ENCODE data around the gene KDM4C.

Gene KDM4C

DNA sequence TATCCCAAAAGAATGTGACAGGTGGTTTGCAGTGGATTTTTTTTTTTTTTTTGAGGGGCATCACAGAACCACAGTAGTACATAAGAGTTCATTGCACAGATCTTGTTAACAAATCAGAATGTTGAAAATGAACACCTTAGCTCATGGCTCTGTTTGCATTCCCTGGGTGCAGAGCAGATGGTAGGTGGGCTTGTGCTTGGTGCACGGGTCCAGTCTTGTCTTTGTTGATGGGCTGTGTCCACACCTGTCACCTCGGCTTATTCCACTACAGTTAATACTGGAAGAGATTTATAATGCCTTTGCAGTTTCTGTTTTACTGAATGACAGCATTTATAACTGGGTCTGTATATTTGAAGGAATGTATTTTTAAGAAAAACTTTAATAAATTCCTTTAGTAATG, 146.6 kb downstream of the KDM4C start:
- no peak for DNase-seq (ENCODE audit: low read depth in 2 of 2)

DNA sequence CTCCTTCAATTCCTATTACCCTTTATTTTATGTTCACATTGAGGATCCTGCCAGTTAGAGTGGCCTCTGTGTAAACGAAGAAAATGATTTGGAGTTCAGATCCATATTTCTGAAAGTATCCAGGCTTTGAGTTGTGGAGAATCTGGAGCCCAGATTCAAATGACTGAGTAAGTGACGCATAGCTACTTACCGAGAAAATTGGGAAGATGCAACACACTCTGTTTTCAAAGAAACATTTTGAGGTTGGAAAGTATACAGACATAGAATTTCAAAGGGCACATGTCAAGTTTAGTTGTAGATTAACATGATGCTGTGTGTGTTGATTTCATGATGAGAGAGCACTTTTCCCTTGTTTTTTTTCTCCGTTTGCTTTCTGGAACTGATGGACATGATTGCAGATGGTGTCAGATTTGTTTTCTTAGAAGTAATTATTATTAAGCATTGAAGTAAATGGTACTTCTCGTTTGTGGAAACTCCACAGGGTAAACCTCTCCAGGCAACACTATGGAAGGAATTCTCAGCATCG, 148.1 kb downstream of the KDM4C start:
- no peak for DNase-seq (ENCODE audit: low read depth in 2 of 2)

DNA sequence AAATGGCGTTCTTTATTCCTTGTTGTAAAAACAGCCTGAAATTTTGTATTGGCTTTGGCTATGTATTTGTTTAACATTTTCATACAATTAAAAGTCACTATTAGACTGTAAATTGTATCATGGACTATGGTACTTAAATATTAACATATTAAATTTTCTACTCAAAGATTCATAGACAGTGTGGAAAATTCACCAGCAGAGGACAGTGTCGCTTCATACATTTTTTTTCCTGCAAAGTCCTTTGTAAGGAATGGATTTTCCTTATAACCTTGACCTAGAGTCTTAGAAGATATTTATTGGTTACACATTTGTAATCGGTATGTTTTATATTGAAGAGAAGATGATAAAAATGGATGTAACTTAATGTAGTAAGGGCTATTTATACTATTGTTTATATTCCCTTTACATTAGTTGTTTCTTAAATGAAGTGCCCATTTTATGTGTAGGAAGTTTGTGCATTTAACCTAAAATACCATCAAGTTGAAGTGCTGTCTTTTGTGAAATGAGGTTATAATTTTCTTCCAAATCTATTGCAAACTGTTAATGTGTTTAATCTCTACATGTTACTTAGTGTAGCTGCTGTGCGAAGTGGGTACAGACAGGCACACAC, 150.1 kb downstream of the KDM4C start:
- no peak for DNase-seq (ENCODE audit: low read depth in 2 of 2)

DNA sequence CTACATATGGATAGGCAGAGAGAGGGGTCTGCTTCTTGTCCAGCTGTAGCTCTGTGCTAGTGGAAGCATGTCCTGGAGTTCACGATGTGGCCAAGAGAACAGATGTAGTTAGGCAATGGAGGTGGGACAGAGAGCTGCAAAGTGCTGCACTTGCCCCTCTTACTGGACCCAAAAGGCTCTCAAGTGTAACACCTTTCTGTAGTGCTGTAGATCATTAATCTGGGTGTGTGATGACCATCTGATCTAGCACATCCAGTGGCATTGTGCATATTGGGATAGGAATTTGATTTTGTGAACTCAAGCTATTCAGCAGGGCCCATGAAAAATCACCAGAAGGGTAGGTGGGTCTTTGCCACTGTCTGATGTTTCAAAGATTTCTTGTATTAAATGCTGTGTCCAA, 151.4 kb downstream of the KDM4C start:
- DNase-seq (ENCODE audit: low read depth in 2 of 2) = no peak

DNA sequence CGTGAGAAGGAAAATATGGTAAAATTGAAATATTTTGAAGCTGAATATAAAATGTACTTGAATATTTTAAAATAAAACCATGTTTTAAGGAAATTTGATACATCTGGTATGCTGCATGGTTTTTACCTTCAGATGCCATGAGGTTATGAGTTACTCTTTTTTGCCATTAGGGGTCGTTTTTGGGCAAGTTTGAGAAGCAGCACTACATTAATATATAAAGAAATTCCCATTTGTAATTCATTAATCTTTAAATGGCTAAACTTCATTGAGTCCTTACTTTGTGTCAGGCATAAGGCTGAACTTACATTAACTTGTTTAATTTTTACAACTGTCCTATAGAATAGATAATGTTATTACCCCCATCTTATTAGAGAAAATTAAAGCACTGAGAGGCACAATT, 152.3 kb downstream of the KDM4C start:
- DNase-seq (ENCODE audit: low read depth in 2 of 2) = no peak

DNA sequence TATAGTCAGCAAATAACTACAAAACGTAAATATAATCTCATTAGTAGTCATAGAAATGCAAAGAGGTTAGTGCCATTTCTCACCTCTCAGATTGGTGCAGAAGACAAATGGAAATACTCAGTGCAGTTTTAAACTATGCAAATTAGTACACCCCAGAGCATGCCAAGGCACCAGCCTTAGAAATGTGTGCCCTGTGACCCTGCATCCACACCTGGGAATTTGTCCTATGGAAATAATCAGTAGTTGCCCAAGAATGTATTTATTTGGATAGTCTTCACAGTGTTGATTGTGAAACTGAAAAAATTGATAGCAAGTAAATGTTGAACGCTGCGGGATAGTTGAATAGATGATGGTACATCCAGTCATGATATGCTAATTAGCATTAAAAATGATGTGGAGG, 152.7 kb downstream of the KDM4C start:
- no peak for DNase-seq (ENCODE audit: low read depth in 2 of 2)

DNA sequence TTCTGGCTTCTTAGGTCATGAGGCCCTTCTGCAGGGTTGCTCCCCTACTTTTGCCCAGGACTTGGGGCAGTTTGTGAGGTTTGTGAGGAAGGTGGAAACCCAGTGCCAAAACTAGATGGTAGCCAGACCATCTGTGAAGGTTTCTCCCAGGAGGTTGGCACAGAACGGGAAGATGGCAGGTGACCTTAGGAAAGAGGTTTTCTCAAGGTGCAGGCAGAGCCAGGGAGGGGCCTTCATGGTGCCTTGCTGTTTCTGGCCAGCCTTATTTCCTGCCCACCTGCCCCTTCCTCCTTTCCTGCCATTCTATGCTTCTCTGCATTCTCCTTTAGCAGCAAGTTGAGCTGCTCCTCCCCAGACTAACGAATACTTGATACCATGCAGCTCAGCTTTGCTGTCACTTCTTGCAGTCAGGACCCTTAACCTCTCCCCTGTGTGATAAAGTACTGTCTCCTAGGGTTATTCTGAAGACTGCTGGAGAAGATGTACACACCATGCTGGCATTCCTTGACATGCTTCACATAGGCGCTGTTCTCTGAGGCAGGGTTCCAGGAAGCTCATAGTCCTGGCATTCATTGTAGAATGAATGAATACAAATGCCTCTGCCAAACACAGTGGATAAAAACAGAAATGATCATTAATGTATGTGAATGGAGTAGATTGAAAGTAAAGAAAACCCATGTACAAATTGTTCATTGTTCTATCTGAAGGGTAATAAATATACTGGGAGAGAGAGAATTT, 154.3 kb downstream of the KDM4C start:
- no peak for DNase-seq (ENCODE audit: low read depth in 2 of 2)

DNA sequence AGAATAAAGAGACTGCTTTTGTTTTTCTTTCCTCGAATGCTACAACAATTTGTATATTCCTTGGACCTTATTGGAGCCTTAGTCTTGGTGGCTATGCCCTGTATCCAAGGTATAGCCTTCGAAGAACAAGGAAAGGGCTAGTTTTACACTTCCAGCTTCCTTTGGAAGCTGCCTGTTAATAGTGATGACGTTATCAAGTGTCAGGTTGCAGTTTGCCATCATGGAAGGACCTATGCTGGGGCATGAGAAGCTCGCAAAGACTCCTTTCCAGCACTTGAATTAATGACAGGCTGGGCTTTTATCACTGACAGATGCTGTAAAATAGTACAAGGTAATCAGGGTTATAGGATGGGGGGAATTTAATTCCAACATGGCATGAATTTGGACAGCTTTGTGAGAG, 157.9 kb downstream of the KDM4C start:
- no peak for DNase-seq (ENCODE audit: low read depth in 2 of 2)

DNA sequence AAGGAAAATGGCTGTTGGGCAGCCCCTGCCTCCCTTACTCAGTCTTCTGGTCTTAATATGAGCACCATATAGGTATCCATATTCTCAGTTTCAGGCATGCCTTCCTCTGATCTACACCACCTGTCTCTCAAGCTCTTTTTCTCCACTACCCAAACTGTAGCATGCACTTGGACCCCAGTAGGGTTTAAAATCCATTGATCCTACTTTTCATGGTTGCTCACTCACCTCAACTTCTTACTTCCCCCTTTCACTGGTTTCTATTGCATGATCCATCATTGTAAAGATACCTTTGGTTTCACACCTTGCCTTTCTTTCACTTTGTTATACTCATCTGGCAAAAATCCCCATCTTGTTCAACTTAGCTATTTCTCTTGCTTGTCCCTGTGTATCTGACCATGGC, 159.4 kb downstream of the KDM4C start:
- no peak for DNase-seq (ENCODE audit: low read depth in 2 of 2)

DNA sequence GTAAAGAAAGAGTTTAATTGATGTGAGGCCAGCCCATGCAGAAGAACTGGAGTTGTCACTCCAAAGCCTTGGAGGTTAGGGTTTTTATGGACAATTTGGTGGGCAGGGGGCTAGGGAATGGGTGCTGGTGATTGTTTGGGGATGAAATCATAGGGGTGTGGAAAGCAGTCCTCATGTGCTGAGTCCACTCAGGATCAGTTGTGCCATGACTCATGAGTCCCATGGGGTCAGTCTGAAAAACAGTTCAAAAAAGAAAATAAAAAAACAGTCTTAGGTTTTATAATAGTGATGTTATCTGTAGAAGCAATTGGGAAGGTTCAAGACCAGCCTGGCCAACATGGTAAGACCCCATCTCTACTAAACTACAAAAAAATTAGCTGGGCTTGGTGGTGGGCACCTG, 162.3 kb downstream of the KDM4C start:
- DNase-seq (ENCODE audit: low read depth in 2 of 2) = no peak

DNA sequence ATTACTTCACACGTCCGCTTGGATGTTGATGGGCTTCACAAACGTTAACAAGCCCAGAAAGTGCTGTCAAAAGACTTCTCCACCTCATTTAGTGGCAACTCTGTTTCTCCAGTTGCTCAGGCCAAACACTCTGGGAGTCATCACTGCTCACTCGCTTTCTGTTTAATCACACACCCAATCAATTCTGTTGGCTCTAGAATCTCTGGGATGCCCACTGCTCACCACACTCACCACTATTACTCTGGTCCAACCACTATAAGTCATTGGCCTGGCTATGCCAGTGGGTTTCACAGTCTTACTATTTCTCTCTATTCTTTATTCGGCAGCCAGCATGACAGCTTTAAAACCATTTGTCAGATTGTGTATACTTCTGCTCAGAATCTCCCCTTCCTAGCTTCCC, 163.5 kb downstream of the KDM4C start:
- DNase-seq (ENCODE audit: low read depth in 2 of 2) = no peak

DNA sequence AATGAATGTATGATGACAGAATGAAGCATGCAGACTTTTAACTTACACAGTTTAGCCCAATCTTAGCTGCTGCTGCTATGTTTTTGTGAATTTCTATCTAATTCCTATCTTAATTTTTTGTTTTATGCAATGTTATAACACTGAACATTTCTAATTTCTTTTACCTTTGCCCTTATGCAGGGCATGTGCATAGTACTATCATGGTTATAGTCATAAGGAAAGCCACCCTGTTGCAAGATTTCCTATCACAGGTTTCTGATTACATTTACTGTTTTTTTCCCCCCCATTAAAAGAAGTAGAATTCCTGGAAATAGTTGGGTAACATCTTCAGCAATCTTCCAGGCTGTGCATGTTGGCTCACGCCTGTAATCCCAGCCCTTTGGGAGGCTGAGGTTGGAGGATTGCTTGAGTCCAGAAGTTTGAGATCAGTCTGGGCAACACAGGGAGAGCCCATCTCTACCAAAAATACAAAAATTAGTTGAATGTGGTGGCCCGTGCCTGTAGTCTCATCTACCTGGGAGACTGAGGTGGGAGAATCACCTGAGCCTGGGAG, 164.4 kb downstream of the KDM4C start:
- DNase-seq (ENCODE audit: low read depth in 2 of 2) = no peak

DNA sequence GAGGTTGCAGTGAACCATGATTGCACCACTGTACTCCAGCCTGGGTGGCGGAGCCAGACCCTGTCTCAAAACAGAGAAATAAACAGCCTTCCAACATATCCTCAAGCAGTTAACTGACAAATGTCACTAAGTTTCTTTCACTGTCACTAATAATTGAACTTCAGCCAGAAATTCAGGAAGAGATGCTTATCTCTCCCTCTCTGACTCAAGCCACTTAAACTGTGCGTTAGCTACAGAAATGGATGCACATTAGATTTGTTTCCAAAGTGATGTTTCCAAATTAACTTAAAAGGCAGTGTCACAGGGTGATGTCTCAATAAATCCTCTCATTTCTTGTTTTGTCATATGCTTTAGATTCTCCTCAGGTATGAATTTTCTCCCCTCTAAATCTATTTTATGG, 164.9 kb downstream of the KDM4C start:
- no peak for DNase-seq (ENCODE audit: low read depth in 2 of 2)

DNA sequence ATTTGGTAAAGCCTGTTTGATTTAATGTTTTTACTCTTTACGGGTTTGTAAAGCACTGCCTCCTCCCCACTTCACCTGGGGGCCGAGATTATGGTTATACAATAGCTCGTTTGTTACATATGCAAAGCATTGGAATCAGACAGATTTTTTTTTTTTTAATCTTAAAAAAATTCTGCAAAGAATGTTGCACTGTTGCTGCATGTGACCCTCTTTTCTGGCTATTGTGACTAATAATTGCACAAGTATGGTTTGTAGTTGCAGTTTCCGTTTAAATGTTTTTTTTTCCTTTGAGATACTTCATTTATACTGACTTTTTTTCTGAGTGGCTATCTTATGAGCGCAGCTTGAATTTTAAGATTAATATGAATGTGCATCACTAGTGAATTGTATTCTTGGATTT, 165.3 kb downstream of the KDM4C start:
- DNase-seq (ENCODE audit: low read depth in 2 of 2) = no peak

DNA sequence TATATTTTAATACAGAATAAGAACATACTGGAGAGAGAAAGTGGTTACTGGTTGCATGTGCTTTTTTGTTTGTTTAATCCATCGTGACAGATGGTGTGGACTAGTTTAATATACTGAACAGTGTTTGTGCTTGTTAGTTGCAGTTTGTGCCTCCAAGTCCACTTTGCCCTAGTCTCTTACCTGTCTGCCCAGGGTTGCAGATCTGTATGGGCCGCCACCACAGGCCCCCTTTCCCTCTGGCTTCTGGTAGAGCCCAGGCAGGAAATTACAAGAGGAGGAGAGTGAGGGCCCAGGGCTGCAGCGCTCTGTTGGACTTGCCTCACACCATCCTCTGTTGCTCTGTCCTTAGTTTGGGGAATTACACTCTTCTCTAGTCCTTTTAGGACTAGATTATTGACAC, 166.4 kb downstream of the KDM4C start:
- no peak for DNase-seq (ENCODE audit: low read depth in 2 of 2)

DNA sequence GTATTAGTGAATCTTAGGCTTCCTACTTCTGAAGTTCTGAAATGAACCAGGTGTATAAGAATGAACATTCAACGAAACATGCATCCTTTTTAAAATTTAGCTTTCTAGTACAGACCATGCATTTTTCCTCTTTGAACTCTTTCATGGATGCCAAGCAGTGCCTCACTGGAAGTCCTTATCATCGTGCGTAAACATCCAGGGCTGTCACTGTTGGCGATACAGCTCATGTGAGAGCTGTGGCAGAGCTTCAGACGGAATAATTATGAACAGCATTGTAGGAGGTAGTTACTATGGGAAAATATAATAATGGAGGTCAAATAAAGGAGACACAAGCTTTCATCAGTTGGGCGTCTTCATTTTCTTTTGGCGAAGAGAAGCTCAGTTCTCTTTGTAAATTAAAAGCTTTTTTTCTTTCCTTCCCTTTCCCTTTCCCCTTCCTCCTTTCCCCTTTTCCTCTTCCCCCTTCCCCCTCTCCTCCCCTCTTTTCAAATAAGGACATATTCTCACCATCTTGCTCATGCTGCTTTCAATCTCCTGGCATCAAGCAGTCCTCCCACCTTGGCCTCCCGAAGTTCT, 167.3 kb downstream of the KDM4C start:
- DNase-seq (ENCODE audit: low read depth in 2 of 2) = no peak

DNA sequence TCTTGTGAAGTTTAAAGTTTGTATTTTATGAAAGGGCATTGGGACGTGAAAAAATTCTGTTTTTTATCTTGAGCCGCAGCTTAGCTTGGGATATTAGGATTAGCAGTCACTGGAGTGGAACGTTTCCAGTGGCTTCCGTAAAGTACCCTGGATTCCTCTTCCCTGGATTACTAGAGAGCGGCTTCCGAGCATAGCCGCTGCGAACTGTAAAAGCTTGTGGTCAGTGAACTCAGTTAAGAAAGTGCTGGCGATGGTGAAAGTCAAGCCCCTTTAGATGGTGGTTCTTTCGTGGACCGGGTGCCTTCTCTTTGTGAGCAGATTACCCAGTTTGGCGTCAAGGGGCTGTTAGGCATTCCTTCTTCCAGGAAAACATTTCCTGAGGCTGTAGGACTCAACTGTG, 168.1 kb downstream of the KDM4C start:
- DNase-seq (ENCODE audit: low read depth in 2 of 2) = no peak

DNA sequence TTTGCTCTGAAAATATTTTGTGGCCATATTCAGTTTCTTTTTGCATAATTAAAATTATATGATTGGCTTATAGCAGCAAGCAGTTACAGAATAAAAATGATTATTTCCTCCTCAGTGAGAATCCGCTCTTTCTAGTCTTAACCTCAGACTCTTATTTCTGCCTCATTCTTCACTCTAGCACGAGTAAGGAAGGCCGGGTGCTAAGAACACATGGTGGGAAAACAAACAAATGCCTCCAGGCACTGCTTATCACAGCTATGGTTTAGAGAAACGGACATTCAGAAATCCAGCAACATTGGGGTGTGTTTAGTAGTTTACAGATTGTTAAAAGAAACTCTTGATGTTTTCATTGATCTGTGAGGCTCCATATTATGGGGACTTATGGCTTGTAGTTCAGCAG, 168.7 kb downstream of the KDM4C start:
- no peak for DNase-seq (ENCODE audit: low read depth in 2 of 2)

DNA sequence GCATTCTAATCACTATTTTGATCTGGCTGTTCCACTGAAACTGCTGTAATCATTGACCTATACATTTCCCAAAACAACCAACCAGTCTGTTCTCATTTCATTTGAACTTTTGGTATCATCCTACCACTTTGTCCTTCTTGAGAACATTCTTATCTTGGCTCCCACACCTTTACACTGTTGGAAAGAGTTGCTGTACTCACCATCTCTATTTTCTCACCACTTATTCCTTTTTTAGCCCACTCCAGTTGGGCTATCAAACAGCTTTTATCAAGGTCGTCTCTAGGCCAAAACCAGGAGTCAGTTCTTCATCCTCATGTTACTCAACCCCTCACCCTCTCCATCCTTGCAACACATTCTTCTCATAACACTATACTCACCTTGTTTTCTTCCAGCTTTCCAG, 170.1 kb downstream of the KDM4C start:
- DNase-seq (ENCODE audit: low read depth in 2 of 2) = no peak

DNA sequence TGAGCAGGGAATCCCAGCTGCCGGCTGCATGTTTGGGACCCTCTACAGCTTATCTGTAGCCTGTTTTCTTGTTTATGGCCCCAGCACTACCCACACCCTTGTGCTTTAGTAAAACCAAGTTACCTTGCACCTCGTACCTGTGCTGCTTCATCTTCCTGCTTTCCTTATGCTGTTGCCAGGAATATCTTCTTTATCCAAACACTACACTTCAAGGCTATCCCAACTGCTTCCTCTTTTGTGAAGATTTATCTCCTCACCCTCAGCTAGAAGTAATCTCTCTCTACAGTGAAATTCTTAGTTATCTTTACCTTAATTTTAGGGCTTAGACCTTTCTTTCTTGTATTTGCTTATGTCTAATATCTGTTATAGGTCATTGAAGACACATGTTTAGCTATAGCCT, 171.1 kb downstream of the KDM4C start:
- no peak for DNase-seq (ENCODE audit: low read depth in 2 of 2)

DNA sequence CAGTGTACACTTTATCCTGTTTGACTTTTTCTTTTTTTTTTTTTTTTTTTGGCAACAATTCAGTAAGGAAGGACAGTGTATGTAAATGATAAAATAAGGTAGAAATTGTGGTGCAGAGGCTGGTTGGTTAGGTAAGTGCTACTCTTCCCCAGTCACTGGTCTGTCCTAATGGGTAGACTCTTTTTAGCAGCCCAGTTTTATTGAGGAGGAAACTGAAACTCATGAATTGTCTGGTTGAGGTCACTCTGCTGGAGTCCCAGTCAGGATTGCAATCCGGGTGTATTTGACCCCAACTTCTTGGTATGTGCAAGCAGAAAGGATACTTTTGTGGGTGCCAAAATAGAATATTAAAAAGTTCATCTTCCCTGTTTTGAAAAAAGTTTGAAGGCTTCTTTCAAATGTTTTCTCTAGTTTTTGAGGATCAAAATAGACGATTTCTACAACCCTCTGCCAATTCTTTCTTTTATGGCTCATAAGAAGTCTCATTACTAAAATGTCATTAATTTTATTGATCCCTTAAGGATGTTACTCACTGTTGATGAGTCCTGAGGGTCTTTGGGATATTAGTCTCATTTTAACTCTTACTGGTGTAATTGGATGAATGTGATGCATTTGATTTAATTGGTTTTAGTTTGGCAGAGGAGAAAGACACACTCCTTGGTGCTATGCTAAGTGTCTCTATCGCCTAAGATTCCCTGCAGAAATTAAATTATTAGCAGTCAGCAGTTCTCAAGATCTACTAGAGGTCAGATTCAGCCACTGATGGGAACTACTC, 171.9 kb downstream of the KDM4C start:
- no peak for DNase-seq (ENCODE audit: low read depth in 2 of 2)

DNA sequence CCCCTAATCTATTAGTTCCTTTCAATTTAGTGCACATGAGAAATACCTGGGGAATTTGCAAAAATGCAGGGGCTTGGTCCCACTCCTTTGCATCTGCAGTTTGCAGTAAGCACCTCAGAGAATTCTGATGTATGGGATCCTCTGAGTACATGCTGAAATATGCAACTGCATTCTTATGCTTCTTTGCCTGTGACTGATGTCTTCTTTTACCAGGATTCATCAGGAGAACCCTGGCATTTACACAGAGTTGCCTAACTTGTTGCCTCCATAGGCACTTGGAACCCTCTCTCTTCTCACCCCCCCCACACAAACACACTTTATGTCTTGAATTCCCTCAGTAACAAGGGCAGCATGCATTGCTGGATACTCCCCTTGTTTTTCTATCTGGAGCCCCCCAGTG, 173.1 kb downstream of the KDM4C start:
- no peak for DNase-seq (ENCODE audit: low read depth in 2 of 2)
